A673 (cell line): ENCODE results near the gene PARD3. TPM values are rescaled to one million over a fixed set of nuclear protein-coding genes. Genes with fewer than 3 reads are reported as not detected.

Source experiments
- BruUV-seq: library from RNA; stranded (reverse); fragments of 400-500 nt; replicated peaks from 2 replicates; lab custom pipeline; 2021; lab: Mats Ljungman, UMichigan
- CTCF ChIA-PET: fragments of 300-600 bp; sonication (Branson Sonifier 250); formaldehyde crosslinking; loops from one replicate; lab custom pipeline; 2022; ENCODE audit warnings: antibody characterized with exemption; lab: Charles Lee
- POLR2A ChIA-PET: fragments of 300-600 bp; sonication (Branson Sonifier 250); formaldehyde crosslinking; loops from one replicate; lab custom pipeline; 2022; ENCODE audit warnings: antibody characterized with exemption; ENCODE audit not compliant: low non-redundant PET; lab: Charles Lee
- DNase-seq: peaks from one replicate; pipeline ENCODE4 v3.0.0-alpha.2; 2015; ENCODE audit warnings: low spot score
- H3K27ac ChIP-seq: fragments of 200-600 bp; sonication (generic); 2 replicates; pipeline ENCODE4 v1.5.1; 2016; ENCODE audit warnings: mixed run types, low read depth, mild to moderate bottlenecking, mixed read lengths, antibody characterized with exemption, low read length; ENCODE audit not compliant: poor library complexity, severe bottlenecking
- H3K27me3 ChIP-seq: fragments of 200-600 bp; sonication (generic); replicated peaks from 2 replicates; pipeline ENCODE4 v1.6.1; 2017; ENCODE audit warnings: mixed run types, low read depth, mild to moderate bottlenecking, mixed read lengths, antibody characterized with exemption, low read length; ENCODE audit not compliant: insufficient read depth, poor library complexity
- H3K36me3 ChIP-seq: fragments of 200-600 bp; sonication (generic); 2 replicates; pipeline ENCODE4 v1.6.1; 2016; ENCODE audit warnings: mixed run types, mild to moderate bottlenecking, mixed read lengths, antibody characterized with exemption, low read length; ENCODE audit not compliant: insufficient read depth, poor library complexity, severe bottlenecking
- H3K4me1 ChIP-seq: fragments of 200-600 bp; sonication (generic); 2 replicates; pipeline ENCODE4 v1.6.1; 2017; ENCODE audit warnings: mixed run types, mild to moderate bottlenecking, mixed read lengths, antibody characterized with exemption, low read length; ENCODE audit not compliant: insufficient read depth, poor library complexity, severe bottlenecking
- H3K4me3 ChIP-seq: fragments of 200-600 bp; sonication (generic); 2 replicates; pipeline ENCODE4 v1.5.1; 2016; ENCODE audit warnings: low read depth, mixed run types, mild to moderate bottlenecking, mixed read lengths, low read length; ENCODE audit not compliant: poor library complexity, severe bottlenecking
- H3K9me3 ChIP-seq: fragments of 200-600 bp; sonication (generic); 2 replicates; pipeline ENCODE4 v1.6.1; 2016; ENCODE audit warnings: mixed run types, low read depth, mild to moderate bottlenecking, mixed read lengths, antibody characterized with exemption, low read length; ENCODE audit not compliant: poor library complexity, severe bottlenecking
- EZH2 ChIP-seq: fragments of 200-600 bp; sonication (generic); IDR thresholded peaks from 2 replicates; pipeline ENCODE4 v1.6.1; 2017; ENCODE audit warnings: borderline replicate concordance, low read depth, mild to moderate bottlenecking, mixed read lengths, antibody characterized with exemption, low read length; ENCODE audit not compliant: poor library complexity, severe bottlenecking
- intact Hi-C: fragments of 100-400 bp; cut with micrococcal nuclease; formaldehyde crosslinking; loops from one replicate; pipeline ENCODE4 v1.10.0; 2022; ENCODE audit not compliant: unreplicated experiment
- total RNA-seq: library from RNA; stranded (reverse); gene quantifications from 2 replicates; pipeline ENCODE4 v1.2.3, GENCODE V29; 2021
- TF ChIP-seq, protein P1 (sequence below): fragments of 300-800, 200-600 bp; sonication (generic); conservative IDR thresholded peaks from 2 replicates; pipeline ENCODE4 v1.5.1; 2017; ENCODE audit warnings: low read depth, mild to moderate bottlenecking, antibody characterized with exemption, low read length, moderate library complexity, mixed read lengths

PARD3 gene
- total RNA-seq, 1 experiment from 2014 or later = 28.0 TPM

DNA sequence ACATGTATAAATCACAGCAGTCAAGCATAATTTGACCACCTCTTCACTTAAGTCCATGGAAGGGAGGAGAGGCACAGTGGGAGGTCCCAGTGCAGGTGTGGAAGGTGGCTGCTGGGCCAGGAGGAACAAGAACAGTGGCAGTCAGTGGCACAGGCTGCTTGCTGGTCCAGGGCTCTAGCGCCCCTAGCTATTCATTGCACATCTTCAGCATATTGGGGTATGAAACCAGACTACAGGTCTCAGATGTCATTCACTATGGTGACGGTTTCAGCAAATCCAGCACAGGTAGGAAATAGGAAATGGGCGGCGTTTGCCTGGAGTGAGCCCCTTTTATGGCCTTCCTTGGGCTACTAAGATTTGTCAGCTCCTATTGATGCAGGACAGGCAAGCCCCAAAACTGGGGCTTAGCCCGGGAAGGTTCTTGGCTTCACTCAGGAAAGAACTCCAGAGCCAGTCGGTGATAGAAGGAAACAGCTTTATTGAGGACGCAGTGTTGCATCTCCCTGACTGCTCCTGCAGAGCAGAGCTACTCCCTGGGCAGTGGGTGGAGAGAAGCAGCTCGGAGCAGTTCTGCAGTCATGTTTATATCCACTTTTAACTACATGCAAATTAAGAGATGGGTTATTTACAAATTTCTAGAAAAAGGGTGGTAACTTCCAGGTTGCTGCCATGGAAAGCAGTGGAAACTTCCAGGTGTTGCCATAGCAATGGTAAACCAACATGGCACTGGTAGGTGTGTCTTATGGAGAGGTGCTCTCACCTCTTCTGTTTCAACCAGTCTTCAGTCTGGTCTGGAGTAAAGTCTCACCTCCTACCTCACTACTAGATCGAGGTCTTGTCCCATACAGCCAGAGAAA lies 608.8 kb downstream of the PARD3 start:
- intact Hi-C loops = no loop called here
- POLR2A ChIA-PET = interaction anchor here (0.5 kb wide), 1 partner anchor 694 kb away, joined by 5 read pairs; no protein-coding TSS in a partner anchor
- H3K4me1 ChIP-seq = peaks cover 14% of the 10 kb centered on the region
- no peak overlapping the region for H3K27ac ChIP-seq
- H3K4me3 ChIP-seq = no peak overlapping the region
- TF ChIP-seq, protein P1, sequence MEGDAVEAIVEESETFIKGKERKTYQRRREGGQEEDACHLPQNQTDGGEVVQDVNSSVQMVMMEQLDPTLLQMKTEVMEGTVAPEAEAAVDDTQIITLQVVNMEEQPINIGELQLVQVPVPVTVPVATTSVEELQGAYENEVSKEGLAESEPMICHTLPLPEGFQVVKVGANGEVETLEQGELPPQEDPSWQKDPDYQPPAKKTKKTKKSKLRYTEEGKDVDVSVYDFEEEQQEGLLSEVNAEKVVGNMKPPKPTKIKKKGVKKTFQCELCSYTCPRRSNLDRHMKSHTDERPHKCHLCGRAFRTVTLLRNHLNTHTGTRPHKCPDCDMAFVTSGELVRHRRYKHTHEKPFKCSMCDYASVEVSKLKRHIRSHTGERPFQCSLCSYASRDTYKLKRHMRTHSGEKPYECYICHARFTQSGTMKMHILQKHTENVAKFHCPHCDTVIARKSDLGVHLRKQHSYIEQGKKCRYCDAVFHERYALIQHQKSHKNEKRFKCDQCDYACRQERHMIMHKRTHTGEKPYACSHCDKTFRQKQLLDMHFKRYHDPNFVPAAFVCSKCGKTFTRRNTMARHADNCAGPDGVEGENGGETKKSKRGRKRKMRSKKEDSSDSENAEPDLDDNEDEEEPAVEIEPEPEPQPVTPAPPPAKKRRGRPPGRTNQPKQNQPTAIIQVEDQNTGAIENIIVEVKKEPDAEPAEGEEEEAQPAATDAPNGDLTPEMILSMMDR = 0 out of 2 replicates have a peak, but pooled peaks have one; percentile 31
- TF ChIP-seq EZH2 = no peak
- no peak for DNase-seq
- CTCF ChIA-PET = no interaction called here
- H3K27me3 ChIP-seq = no peaks in the 10 kb centered on the region
- H3K9me3 ChIP-seq = no peaks in the 10 kb centered on the region
- BruUV-seq = no TSS peak
- no peaks in the 10 kb centered on the region for H3K36me3 ChIP-seq

DNA sequence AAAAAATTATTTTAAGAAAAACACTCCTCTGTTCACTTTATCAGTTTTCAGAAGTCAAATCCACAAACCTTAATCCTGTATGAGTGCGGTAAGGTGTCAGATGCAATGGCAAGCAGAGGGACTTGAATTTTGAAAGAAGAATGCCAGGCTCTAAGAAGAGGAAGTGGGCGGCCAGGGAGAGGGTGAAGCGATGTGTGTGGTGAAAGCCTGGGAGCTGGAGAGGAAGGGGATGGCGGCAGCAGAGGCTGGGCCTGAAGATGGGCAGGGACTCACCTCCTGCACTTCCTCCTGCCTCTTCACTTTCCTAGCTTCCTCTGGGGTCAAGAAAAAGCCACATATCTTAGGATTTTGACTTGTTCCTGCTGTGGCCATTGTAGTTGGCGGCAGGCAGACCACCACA lies 609.6 kb downstream of the PARD3 start:
- TF ChIP-seq, protein P1 = no peak
- no peak for TF ChIP-seq EZH2
- POLR2A ChIA-PET = interaction anchor here (0.5 kb wide), 1 partner anchor 695 kb away, joined by 5 read pairs; no protein-coding TSS in a partner anchor
- no peak for DNase-seq
- intact Hi-C loops = no loop called here
- CTCF ChIA-PET = no interaction called here
- Histone ChIP-seq H3K36me3 (no peaks in the 10 kb centered on the region), H3K27ac (no peak overlapping the region), H3K4me3 (no peak overlapping the region), H3K4me1 (peaks cover 14% of the 10 kb centered on the region), H3K27me3 (no peaks in the 10 kb centered on the region), H3K9me3 (no peaks in the 10 kb centered on the region)
- no TSS peak for BruUV-seq

DNA sequence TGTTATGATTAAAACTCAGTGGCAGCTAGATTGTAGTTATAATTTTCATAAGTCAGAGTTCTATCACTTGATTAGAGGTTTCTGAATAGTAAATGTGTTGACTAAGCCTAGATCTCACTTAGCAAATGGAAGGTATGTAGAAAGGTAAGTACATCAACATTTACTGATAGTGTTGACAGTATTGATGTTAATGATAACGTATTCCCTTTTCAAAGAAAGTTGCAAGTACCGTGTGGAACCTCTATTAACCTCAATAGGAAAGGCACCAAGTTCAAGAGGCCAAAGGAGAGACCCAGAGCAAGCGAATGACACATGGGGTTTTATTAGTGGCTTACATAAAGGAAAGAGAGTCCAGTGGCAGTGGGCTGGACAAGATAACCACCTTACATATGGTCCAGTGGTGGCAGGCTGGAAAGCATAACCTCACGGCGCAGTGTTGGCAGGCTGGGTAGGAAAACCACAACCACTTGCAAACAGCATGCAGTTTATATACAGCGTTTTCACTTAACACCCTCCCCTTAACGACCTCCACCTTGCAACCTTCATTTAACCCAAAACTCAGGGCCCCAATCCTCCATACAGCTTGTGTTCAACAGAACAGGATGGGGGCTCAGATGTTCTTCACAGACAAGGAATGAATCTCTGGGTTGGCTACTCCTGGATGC lies 611.0 kb downstream of the PARD3 start:
- no peaks in the 10 kb centered on the region for H3K27me3 ChIP-seq
- no TSS peak for BruUV-seq
- no peak overlapping the region for H3K4me3 ChIP-seq
- intact Hi-C loops = no loop called here
- no peaks in the 10 kb centered on the region for H3K36me3 ChIP-seq
- no peak overlapping the region for H3K27ac ChIP-seq
- POLR2A ChIA-PET = no interaction called here
- no peak for DNase-seq
- H3K4me1 ChIP-seq = peaks cover 14% of the 10 kb centered on the region
- H3K9me3 ChIP-seq = no peaks in the 10 kb centered on the region
- CTCF ChIA-PET = no interaction called here
- TF ChIP-seq EZH2 = no peak
- TF ChIP-seq, protein P1 = no peak
